Right atrium auricular region (tissue), 2 donors: ENCODE results near the gene MSH6. TPM values are rescaled to one million over a fixed set of nuclear protein-coding genes. Genes with fewer than 3 reads are reported as not detected.

Experiments
- DNase-seq: peaks from one replicate; pipeline ENCODE4 v3.0.0-alpha.2; 2019; ENCODE audit warnings: low spot score
- H3K27ac ChIP-seq, 2 donors: fragments of 200-600 bp; sonication (generic); 1 replicate in 1 of 2; 2 replicates in 1 of 2; pipeline ENCODE4 v1.5.1; 2016 to 2019
- H3K27me3 ChIP-seq, 2 donors: fragments of 200-600 bp; sonication (generic); one replicate each; pipeline versions ENCODE4 v1.5.1 to v1.6.0; 2017 to 2019
- H3K36me3 ChIP-seq: fragments of 200-600 bp; sonication (generic); one replicate; pipeline ENCODE4 v1.5.1; 2016
- H3K4me1 ChIP-seq, 2 donors: fragments of 200-600 bp; sonication (generic); one replicate each; pipeline versions ENCODE4 v1.5.1 to v1.6.0; 2017 to 2019
- H3K4me3 ChIP-seq, 2 donors: fragments of 200-600 bp; sonication (generic); 1 replicate in 1 of 2; 2 replicates in 1 of 2; pipeline ENCODE4 v1.5.1; 2017 to 2019; ENCODE audit warnings: mild to moderate bottlenecking in 1 of 2, moderate library complexity in 1 of 2
- H3K9me3 ChIP-seq, 2 donors: fragments of 200-600 bp; sonication (generic); one replicate each; pipeline ENCODE4 v1.5.1; 2019
- CTCF ChIP-seq, 2 donors: fragments of 200-600 bp; sonication (generic); IDR thresholded peaks; one replicate each; pipeline ENCODE4 v1.5.1; 2019; ENCODE audit warnings: antibody characterized with exemption in 2 of 2
- total RNA-seq, 2 donors: library from RNA; depleted of rRNA; stranded (reverse); fragments of >200 nt; gene quantifications; one replicate each; pipeline ENCODE4 v1.1.0, GENCODE V29; 2016

MSH6 gene
- total RNA-seq, 2 donors from 2014 or later: 17.0 to 22.3 TPM

GRCh38 chr2:47810850-47811249, 27.9 kb downstream of the MSH6 start:
- peaks cover 81% of the 10 kb centered on the region for H3K36me3 ChIP-seq
- TF ChIP-seq CTCF (IDR thresholded peaks at IDR 0.05): no peak

GRCh38 chr2:47811668-47812067, 28.7 kb downstream of the MSH6 start:
- Histone ChIP-seq H3K27ac (no peak overlapping the region), H3K4me1 (no peaks in the 10 kb centered on the region), H3K36me3 (peaks cover 79% of the 10 kb centered on the region), H3K27me3 (no peaks in the 10 kb centered on the region), H3K4me3 (no peak overlapping the region), H3K9me3 (no peaks in the 10 kb centered on the region)
- TF ChIP-seq CTCF (IDR thresholded peaks at IDR 0.05): no peak
- DNase-seq: no peak

More at GRCh38 chr2:47810850-47811249, 27.9 kb downstream of the MSH6 start:
- no peaks in the 10 kb centered on the region for H3K4me1 ChIP-seq
- no peak overlapping the region for H3K4me3 ChIP-seq
- DNase-seq: no peak
- no peaks in the 10 kb centered on the region for H3K27me3 ChIP-seq
- H3K9me3 ChIP-seq: no peaks in the 10 kb centered on the region
- H3K27ac ChIP-seq: no peak overlapping the region

- H3K27me3 ChIP-seq: no peaks in the 10 kb centered on the region
- H3K4me1 ChIP-seq: no peaks in the 10 kb centered on the region
- no peak for TF ChIP-seq CTCF (IDR thresholded peaks at IDR 0.05)
- H3K27ac ChIP-seq: no peak overlapping the region
- H3K9me3 ChIP-seq: no peaks in the 10 kb centered on the region
- no peak overlapping the region for H3K4me3 ChIP-seq
- DNase-seq: no peak
- peaks cover 83% of the 10 kb centered on the region for H3K36me3 ChIP-seq
Observed at GRCh38 chr2:47815764-47816163, 32.8 kb downstream of the MSH6 start.

GRCh38 chr2:47818777-47819176, 35.8 kb downstream of the MSH6 start:
- Histone ChIP-seq H3K9me3 (no peaks in the 10 kb centered on the region), H3K36me3 (peaks cover 80% of the 10 kb centered on the region), H3K4me1 (no peaks in the 10 kb centered on the region)

GRCh38 chr2:47819834-47820233, 36.9 kb downstream of the MSH6 start:
- no peak for TF ChIP-seq CTCF (IDR thresholded peaks at IDR 0.05)
- Histone ChIP-seq H3K27me3 (no peaks in the 10 kb centered on the region), H3K36me3 (peaks cover 78% of the 10 kb centered on the region), H3K9me3 (no peaks in the 10 kb centered on the region), H3K4me1 (no peaks in the 10 kb centered on the region), H3K27ac (no peak overlapping the region), H3K4me3 (no peak overlapping the region)
- no peak for DNase-seq

More at GRCh38 chr2:47818777-47819176, 35.8 kb downstream of the MSH6 start:
- TF ChIP-seq CTCF (IDR thresholded peaks at IDR 0.05): no peak
- no peak for DNase-seq
- Histone ChIP-seq H3K27ac (no peak overlapping the region), H3K4me3 (no peak overlapping the region), H3K27me3 (no peaks in the 10 kb centered on the region)

GRCh38 chr2:47822518-47822917, 39.6 kb downstream of the MSH6 start:
- Histone ChIP-seq H3K27ac (no peak overlapping the region), H3K36me3 (peaks cover 53% of the 10 kb centered on the region), H3K4me3 (no peak overlapping the region), H3K4me1 (no peaks in the 10 kb centered on the region), H3K27me3 (no peaks in the 10 kb centered on the region), H3K9me3 (no peaks in the 10 kb centered on the region)
- no peak for TF ChIP-seq CTCF (IDR thresholded peaks at IDR 0.05)
- DNase-seq: no peak
